BJ (cell line): ENCODE results near the gene COIL. TPM values are rescaled to one million over a fixed set of nuclear protein-coding genes. Genes with fewer than 3 reads are reported as not detected.

Source experiments
- CTCF ChIA-PET: fragments of 350-600 bp; formaldehyde crosslinking; extraction: SDS; loops from one replicate; lab custom pipeline; 2021; ENCODE audit warnings: antibody characterized with exemption, inconsistent platforms; lab: Yijun Ruan, JAX
- POLR2A ChIA-PET: fragments of 300-600 bp; sonication (Branson Sonifier 250); formaldehyde crosslinking; extraction: SDS; loops from one replicate; lab custom pipeline; 2021; ENCODE audit warnings: antibody characterized with exemption; lab: Charles Lee
- DNase-seq: peaks from one replicate; pipeline ENCODE4 v3.0.0-alpha.2; 2011; ENCODE audit warnings: low read depth
- H3K27me3 ChIP-seq: 2 replicates; pipeline ENCODE4 v1.6.0; 2011; ENCODE audit warnings: low read length; ENCODE audit not compliant: control insufficient read depth, insufficient read depth
- H3K36me3 ChIP-seq: 2 replicates; pipeline ENCODE4 v1.5.1; 2011; ENCODE audit warnings: low read length; ENCODE audit not compliant: control insufficient read depth, insufficient read depth
- H3K4me3 ChIP-seq: 2 replicates; pipeline ENCODE4 v1.5.1; 2011; ENCODE audit warnings: low read depth, mild to moderate bottlenecking, control low read depth, low read length
- polyA plus RNA-seq: library from polyadenylated mRNA; depleted of rRNA; stranded (reverse); fragments of >200 nt; gene quantifications from 2 replicates; pipeline ENCODE4 v1.2.3, GENCODE V29; 2011
- TF ChIP-seq, protein P1 (sequence below): IDR thresholded peaks from 2 replicates; pipeline ENCODE4 v1.5.1; 2011; ENCODE audit warnings: low read depth, mild to moderate bottlenecking, control low read depth, inconsistent platforms, low read length, moderate library complexity; ENCODE audit not compliant: insufficient read depth

The COIL gene
- polyA plus RNA-seq, 1 experiment, result 2.8 TPM

DNA sequence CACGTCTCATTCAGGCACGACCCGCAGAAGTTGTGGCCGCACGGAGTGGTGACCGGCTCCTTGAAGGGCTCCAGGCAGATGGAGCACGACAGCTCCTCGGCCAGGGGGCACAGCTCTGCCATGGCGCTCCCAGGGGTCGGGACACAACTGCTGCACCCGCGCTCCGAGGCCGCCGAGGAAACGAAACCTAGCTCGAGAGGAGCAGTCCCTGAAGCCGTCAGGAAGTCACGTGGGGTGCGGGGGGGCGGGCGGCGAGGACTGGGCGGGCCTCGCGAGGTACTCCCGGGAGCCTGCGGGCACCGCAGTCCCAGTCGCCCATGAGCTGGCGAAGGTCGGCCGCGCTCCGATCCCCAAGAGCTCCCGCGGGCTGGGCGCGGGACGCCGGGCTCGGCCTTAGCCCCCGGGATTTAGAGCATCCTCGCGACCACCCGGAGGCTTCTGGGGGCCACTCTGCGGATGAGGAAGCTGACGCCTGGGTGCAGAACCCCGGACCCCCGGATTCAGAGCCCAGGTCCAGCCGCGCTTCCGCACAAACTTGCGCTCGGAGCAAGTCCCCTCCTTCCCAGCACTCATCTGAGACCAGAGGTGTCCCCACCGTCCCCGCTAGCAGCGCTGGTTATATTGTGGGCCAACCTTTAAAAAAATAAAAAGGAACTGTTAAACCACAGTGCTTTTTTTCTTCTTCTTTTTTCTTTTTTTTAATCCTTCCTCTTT is 46.8 kb downstream of the COIL start, which contains the start of gene TRIM25:
Gene TRIM25 (minus strand): TSS at position 183 of the 714 bp plus-strand sequence. CDS start 61 bp downstream, at position 122.
- peak within 1 kb of the TSS; percentile 86 for H3K4me3 ChIP-seq
- ChIA-PET POLR2A (no interaction called here), CTCF (interaction anchor here (0.9 to 1.1 kb wide), 2 partner anchors 15 to 94 kb away, joined by 3 to 4 read pairs; no protein-coding TSS in a partner anchor)
- H3K27me3 ChIP-seq, result no peaks in the 10 kb centered on the region
- TF ChIP-seq, protein P1, sequence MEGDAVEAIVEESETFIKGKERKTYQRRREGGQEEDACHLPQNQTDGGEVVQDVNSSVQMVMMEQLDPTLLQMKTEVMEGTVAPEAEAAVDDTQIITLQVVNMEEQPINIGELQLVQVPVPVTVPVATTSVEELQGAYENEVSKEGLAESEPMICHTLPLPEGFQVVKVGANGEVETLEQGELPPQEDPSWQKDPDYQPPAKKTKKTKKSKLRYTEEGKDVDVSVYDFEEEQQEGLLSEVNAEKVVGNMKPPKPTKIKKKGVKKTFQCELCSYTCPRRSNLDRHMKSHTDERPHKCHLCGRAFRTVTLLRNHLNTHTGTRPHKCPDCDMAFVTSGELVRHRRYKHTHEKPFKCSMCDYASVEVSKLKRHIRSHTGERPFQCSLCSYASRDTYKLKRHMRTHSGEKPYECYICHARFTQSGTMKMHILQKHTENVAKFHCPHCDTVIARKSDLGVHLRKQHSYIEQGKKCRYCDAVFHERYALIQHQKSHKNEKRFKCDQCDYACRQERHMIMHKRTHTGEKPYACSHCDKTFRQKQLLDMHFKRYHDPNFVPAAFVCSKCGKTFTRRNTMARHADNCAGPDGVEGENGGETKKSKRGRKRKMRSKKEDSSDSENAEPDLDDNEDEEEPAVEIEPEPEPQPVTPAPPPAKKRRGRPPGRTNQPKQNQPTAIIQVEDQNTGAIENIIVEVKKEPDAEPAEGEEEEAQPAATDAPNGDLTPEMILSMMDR, result no peak
- H3K36me3 ChIP-seq, result no peaks in the 10 kb centered on the region
- peak; percentile 31 for DNase-seq

GRCh38 chr17:56913353-56913866 is 47.4 kb downstream of the COIL start:
- no peak for DNase-seq
- ChIA-PET CTCF (interaction anchor here (0.9 to 1.1 kb wide), 2 partner anchors 16 to 94 kb away, joined by 3 to 4 read pairs; no protein-coding TSS in a partner anchor), POLR2A (no interaction called here)
- peak overlapping the region; percentile 86 for H3K4me3 ChIP-seq
- H3K27me3 ChIP-seq, result no peaks in the 10 kb centered on the region
- TF ChIP-seq, protein P1, result no peak
- no peaks in the 10 kb centered on the region for H3K36me3 ChIP-seq

- H3K36me3 ChIP-seq, result peaks cover 1% of the 10 kb centered on the region; the same call in 1 of the 2 replicates
- no peaks in the 10 kb centered on the region for H3K27me3 ChIP-seq
- ChIA-PET CTCF (no interaction called here), POLR2A (no interaction called here)
- H3K4me3 ChIP-seq, result peak overlapping the region; percentile 86
- TF ChIP-seq, protein P1, result no peak
- DNase-seq, result no peak
These were observed 47.9 kb downstream of the COIL start for GRCh38 chr17:56913000-56913311.

DNA sequence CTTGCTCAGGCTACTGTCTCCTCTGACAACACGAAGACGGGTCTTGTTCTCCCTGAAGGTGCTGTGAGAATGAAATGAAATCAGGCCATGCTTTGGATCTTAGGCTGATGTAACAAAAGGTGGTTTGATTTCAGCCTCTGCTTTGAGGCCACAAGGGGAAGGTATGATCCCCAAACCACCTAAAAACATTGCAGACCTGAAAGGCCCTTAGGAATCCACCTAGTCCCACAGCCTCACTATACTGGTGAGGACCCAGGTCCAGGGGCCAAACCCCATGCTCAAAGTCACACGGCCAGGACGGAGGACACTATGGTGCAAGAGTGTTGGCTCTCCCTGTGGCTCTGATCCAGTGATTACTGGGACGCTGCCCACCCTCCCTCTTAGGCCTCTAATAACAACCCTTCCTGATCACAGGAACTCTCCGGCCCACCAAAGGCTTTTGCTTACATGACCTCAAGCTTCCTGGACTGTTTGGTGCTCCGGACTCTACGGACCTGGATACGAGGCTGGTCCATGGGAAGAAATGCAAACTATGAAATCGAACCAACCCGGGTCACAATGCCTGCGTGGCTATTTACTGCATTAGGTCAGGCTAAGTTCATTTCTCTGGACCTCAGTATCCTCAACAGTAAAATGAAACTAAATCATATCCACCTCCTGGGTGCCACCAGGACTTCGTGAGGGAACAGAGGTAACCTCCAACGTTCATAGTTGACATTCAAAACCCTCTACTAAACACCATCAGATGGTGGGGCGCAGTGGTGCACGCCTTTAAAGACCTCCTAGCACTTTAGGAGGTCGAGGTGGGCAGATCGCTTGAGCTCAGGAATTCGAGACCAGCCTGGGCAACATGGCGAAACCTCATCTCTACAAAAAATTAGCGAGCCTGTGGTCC is 48.5 kb downstream of the COIL start:
- ChIA-PET POLR2A (no interaction called here), CTCF (no interaction called here)
- no peak for DNase-seq
- Histone ChIP-seq H3K36me3 (peaks cover 3% of the 10 kb centered on the region; the same call in 1 of the 2 replicates), H3K4me3 (peak overlapping the region; percentile 86), H3K27me3 (no peaks in the 10 kb centered on the region)
- TF ChIP-seq, protein P1, result no peak
